HepG2 (cell line): Measurements from ENCODE around the gene PCP4L1. TPM values are rescaled to one million over a fixed set of nuclear protein-coding genes. Genes with fewer than 3 reads are reported as not detected.

Source experiments
- AHDC1 ChIP-seq: sonication (generic); formaldehyde crosslinking; IDR thresholded peaks from 2 replicates; pipeline ENCODE4 v1.5.1; 2020; ENCODE audit warnings: mild to moderate bottlenecking, missing genetic modification reagents, borderline replicate concordance
- DMAP1 ChIP-seq: IDR thresholded peaks from 2 replicates; pipeline ENCODE4 v1.6.1; 2016
- DNMT1 ChIP-seq: sonication (generic); formaldehyde crosslinking; IDR thresholded peaks from 2 replicates; pipeline ENCODE4 v1.5.1; 2020; ENCODE audit warnings: mild to moderate bottlenecking, missing genetic modification reagents
- KDM5B ChIP-seq: sonication (generic); formaldehyde crosslinking; IDR thresholded peaks from 2 replicates; pipeline ENCODE4 v1.4.0; 2020; ENCODE audit warnings: missing genetic modification reagents, mild to moderate bottlenecking, borderline replicate concordance
- POLR2A ChIP-seq, 2 experiments: IDR thresholded peaks; 2 replicates each; pipeline ENCODE4 v1.6.1; 2011; ENCODE audit warnings: low read depth in 2 of 2, low read length in 2 of 2, mild to moderate bottlenecking in 1 of 2, moderate library complexity in 1 of 2; ENCODE audit not compliant: insufficient read depth in 1 of 2
- RBAK ChIP-seq: sonication (generic); formaldehyde crosslinking; IDR thresholded peaks from 2 replicates; pipeline ENCODE4 v1.5.1; 2020; ENCODE audit warnings: mild to moderate bottlenecking, missing genetic modification reagents
- SRSF4 ChIP-seq: fragments of 200-400 bp; formaldehyde crosslinking; IDR thresholded peaks from one replicate; pipeline ENCODE4 v1.6.1; 2018; ENCODE audit warnings: mild to moderate bottlenecking, low read depth, low read length, moderate library complexity; ENCODE audit not compliant: poor library complexity, severe bottlenecking
- SRY ChIP-seq: sonication (generic); formaldehyde crosslinking; IDR thresholded peaks from 2 replicates; pipeline ENCODE4 v1.8.0; 2022; ENCODE audit warnings: mild to moderate bottlenecking, missing genetic modification reagents
- ZC3H4 ChIP-seq: sonication (generic); formaldehyde crosslinking; IDR thresholded peaks from 2 replicates; pipeline ENCODE4 v1.4.0; 2020; ENCODE audit warnings: missing genetic modification reagents, borderline replicate concordance
- ZNF747 ChIP-seq: sonication (generic); formaldehyde crosslinking; IDR thresholded peaks from 2 replicates; pipeline ENCODE4 v1.8.1; 2023; ENCODE audit warnings: missing genetic modification reagents, mild to moderate bottlenecking, borderline replicate concordance
- ZSCAN21 ChIP-seq: sonication (generic); formaldehyde crosslinking; IDR thresholded peaks from 2 replicates; pipeline ENCODE4 v1.8.0; 2022; ENCODE audit warnings: mild to moderate bottlenecking, missing genetic modification reagents, moderate library complexity, borderline replicate concordance
- polyA plus RNA-seq, 8 experiments: library from polyadenylated mRNA; depleted of rRNA in 3 of 8; stranded (reverse) in 7 of 8; unstranded in 1 of 8; fragments of >200 nt; fragmentation: Illumina TruSeq in 4 of 8; extraction: Trizol in 4 of 8; gene quantifications; 2 replicates each; pipeline versions ENCODE4 v1.2.1 to v1.2.3, GENCODE V29; 2011 to 2016; ENCODE audit warnings: low read depth in 4 of 8, missing spikeins in 1 of 8, mixed read lengths in 1 of 8; ENCODE audit not compliant: insufficient read depth in 1 of 8
- total RNA-seq, 5 experiments: library from RNA; depleted of rRNA; stranded (reverse); fragments of >200 nt; fragmentation: Illumina TruSeq; extraction: Trizol; gene quantifications; 2 replicates each; pipeline ENCODE4 v1.2.3, GENCODE V29; 2016; ENCODE audit warnings: low read depth in 1 of 5
- TF ChIP-seq, protein P1 (sequence below): sonication (generic); formaldehyde crosslinking; IDR thresholded peaks from 2 replicates; pipeline ENCODE4 v1.5.0; 2020; ENCODE audit warnings: missing genetic modification reagents
- TF ChIP-seq, protein P2 (sequence below): sonication (generic); formaldehyde crosslinking; IDR thresholded peaks from 2 replicates; pipeline ENCODE4 v1.9.0; 2022; ENCODE audit warnings: missing genetic modification reagents, mild to moderate bottlenecking, borderline replicate concordance
- TF ChIP-seq, protein P3 (sequence below): IDR thresholded peaks from 2 replicates; pipeline ENCODE4 v1.6.1; 2016; ENCODE audit warnings: mild to moderate bottlenecking

The PCP4L1 gene
- total and polyA plus RNA-seq, 2 of the 13 experiments (the other 11 are each of a cell fraction or from before 2014, with no cell fraction given), result 0.28 TPM; not detected in 1

DNA sequence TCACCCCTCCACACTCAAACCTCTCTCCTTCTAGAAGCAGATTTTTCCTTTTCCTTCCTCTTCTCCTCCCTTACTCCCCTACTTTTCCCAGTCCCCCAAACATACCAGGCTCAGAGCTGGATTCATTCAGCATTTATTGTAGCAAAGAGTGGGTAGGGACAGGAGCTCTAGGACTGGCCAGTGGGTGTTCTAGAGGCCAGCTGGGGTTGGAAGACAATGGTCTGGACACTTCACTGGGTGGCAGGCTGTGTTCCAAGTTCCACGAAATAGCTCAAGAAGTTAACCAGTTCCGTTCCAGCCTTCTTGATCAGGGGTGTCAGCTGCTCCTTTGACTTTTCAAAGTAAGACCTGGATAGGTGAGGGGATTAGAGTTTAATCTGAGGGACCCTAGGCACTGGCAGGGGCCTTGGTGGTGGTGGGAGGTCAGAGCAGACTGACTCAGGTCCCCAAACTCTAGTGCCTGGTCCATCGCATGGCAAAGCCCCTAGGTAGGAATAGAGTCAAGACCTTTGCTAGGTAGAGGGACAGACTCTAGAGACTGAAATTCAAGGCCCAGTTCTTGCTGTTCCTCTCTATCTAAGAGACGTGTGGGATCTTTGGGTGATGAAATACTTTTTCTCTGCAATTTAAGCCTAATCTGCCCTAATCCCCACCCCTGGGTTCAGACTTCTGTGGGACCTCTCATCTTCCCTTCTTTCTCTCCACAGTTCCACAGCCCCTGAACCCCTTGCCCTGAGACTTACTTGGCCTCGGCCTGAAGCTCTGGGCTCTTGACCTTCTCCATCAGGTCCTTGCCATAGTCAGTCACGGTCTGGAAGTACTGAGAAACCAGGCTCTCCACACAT is 36.1 kb upstream of the PCP4L1 start (continued):
- TF ChIP-seq ZC3H4 (CRISPR knock-in tag) (peak; percentile 51; the same call in 1 of the 2 replicates), ZNF747 (CRISPR knock-in tag) (0 out of 2 replicates have a peak, but pooled peaks have one; percentile 27), SRY (peak; percentile 54; the same call in 1 of the 2 replicates), SRSF4 (no peak), DNMT1 (CRISPR knock-in tag) (peak; percentile 30; the same call in 1 of the 2 replicates), POLR2A (IDR thresholded peaks at IDR 0.05; ENCODE audit: insufficient read depth in 1 of 2, low read depth in 2 of 2, low read length in 2 of 2) (peak; percentile 45 to 49; a peak in 3 of 4 replicates), KDM5B (CRISPR knock-in tag) (peak; percentile 5; the same call in 1 of the 2 replicates), ZSCAN21 (CRISPR knock-in tag) (peak; percentile 10), RBAK (CRISPR knock-in tag) (no peak), AHDC1 (CRISPR knock-in tag) (no peak), DMAP1 (CRISPR knock-in tag) (peak; percentile 41; the same call in 1 of the 2 replicates)
- TF ChIP-seq, protein P1, sequence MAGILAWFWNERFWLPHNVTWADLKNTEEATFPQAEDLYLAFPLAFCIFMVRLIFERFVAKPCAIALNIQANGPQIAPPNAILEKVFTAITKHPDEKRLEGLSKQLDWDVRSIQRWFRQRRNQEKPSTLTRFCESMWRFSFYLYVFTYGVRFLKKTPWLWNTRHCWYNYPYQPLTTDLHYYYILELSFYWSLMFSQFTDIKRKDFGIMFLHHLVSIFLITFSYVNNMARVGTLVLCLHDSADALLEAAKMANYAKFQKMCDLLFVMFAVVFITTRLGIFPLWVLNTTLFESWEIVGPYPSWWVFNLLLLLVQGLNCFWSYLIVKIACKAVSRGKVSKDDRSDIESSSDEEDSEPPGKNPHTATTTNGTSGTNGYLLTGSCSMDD (CRISPR knock-in tag), result no peak
- TF ChIP-seq, protein P2, sequence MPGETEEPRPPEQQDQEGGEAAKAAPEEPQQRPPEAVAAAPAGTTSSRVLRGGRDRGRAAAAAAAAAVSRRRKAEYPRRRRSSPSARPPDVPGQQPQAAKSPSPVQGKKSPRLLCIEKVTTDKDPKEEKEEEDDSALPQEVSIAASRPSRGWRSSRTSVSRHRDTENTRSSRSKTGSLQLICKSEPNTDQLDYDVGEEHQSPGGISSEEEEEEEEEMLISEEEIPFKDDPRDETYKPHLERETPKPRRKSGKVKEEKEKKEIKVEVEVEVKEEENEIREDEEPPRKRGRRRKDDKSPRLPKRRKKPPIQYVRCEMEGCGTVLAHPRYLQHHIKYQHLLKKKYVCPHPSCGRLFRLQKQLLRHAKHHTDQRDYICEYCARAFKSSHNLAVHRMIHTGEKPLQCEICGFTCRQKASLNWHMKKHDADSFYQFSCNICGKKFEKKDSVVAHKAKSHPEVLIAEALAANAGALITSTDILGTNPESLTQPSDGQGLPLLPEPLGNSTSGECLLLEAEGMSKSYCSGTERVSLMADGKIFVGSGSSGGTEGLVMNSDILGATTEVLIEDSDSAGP, result peak; percentile 11; the same call in 1 of the 2 replicates
- TF ChIP-seq, protein P3, sequence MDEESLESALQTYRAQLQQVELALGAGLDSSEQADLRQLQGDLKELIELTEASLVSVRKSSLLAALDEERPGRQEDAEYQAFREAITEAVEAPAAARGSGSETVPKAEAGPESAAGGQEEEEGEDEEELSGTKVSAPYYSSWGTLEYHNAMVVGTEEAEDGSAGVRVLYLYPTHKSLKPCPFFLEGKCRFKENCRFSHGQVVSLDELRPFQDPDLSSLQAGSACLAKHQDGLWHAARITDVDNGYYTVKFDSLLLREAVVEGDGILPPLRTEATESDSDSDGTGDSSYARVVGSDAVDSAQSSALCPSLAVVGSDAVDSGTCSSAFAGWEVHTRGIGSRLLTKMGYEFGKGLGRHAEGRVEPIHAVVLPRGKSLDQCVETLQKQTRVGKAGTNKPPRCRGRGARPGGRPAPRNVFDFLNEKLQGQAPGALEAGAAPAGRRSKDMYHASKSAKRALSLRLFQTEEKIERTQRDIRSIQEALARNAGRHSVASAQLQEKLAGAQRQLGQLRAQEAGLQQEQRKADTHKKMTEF (CRISPR knock-in tag), result no peak
